HFFc6 (cell line): ENCODE results near the gene ADGRF1. TPM values are rescaled to one million over a fixed set of nuclear protein-coding genes. Genes with fewer than 3 reads are reported as not detected.

Experiments used
- DNase-seq: peaks from one replicate; pipeline ENCODE4 v3.0.0-alpha.2; 2018
- H3K27ac Mint-ChIP-seq: 2 replicates; pipeline ENCODE4 v1.8.0; 2020; ENCODE audit warnings: mild to moderate bottlenecking, mixed read lengths
- H3K27me3 Mint-ChIP-seq: 2 replicates; pipeline ENCODE4 v1.8.0; 2021; ENCODE audit warnings: mild to moderate bottlenecking, moderate library complexity, mixed read lengths; ENCODE audit not compliant: insufficient read depth
- H3K36me3 Mint-ChIP-seq: 2 replicates; pipeline ENCODE4 v1.8.0; 2021; ENCODE audit warnings: low read depth, mixed read lengths
- H3K4me1 Mint-ChIP-seq: 2 replicates; pipeline ENCODE4 v1.8.0; 2020; ENCODE audit warnings: low read depth, mixed read lengths
- H3K4me3 Mint-ChIP-seq: 2 replicates; pipeline ENCODE4 v1.8.0; 2020; ENCODE audit warnings: mild to moderate bottlenecking, moderate library complexity, mixed read lengths
- H3K9me3 Mint-ChIP-seq: 2 replicates; pipeline ENCODE4 v1.8.0; 2020; ENCODE audit warnings: mild to moderate bottlenecking, mixed read lengths
- total RNA-seq, 6 experiments: library from RNA; stranded (reverse); fragmentation: NEBNext Ultra II Directional; extraction: Animal tissue kit (Norgen Biotek cat#: 25700); gene quantifications; 2 replicates in 1 of 6; 3 replicates in 5 of 6; pipeline ENCODE4 v1.2.3, GENCODE V29; 2021
- TF ChIP-seq, protein P1 (sequence below): fragments of 200-600 bp; sonication (generic); IDR thresholded peaks from 2 replicates; pipeline ENCODE4 v1.5.0; 2021; ENCODE audit warnings: antibody characterized with exemption, mild to moderate bottlenecking

Gene ADGRF1
- total RNA-seq, 6 experiments from 2014 or later: not detected

GRCh38 chr6:46948699-46949098 is 93.4 kb downstream of the ADGRF1 start:
- H3K4me3 Mint-ChIP-seq: no peak overlapping the region
- TF ChIP-seq, protein P1, sequence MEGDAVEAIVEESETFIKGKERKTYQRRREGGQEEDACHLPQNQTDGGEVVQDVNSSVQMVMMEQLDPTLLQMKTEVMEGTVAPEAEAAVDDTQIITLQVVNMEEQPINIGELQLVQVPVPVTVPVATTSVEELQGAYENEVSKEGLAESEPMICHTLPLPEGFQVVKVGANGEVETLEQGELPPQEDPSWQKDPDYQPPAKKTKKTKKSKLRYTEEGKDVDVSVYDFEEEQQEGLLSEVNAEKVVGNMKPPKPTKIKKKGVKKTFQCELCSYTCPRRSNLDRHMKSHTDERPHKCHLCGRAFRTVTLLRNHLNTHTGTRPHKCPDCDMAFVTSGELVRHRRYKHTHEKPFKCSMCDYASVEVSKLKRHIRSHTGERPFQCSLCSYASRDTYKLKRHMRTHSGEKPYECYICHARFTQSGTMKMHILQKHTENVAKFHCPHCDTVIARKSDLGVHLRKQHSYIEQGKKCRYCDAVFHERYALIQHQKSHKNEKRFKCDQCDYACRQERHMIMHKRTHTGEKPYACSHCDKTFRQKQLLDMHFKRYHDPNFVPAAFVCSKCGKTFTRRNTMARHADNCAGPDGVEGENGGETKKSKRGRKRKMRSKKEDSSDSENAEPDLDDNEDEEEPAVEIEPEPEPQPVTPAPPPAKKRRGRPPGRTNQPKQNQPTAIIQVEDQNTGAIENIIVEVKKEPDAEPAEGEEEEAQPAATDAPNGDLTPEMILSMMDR: no peak
- H3K27me3 Mint-ChIP-seq: peaks cover 17% of the 10 kb centered on the region
- H3K36me3 Mint-ChIP-seq: no peaks in the 10 kb centered on the region; the same call in 1 of the 2 replicates
- peaks cover 15% of the 10 kb centered on the region; the same call in 1 of the 2 replicates for H3K9me3 Mint-ChIP-seq
- DNase-seq: no peak
- H3K27ac Mint-ChIP-seq: no peak overlapping the region
- H3K4me1 Mint-ChIP-seq: no peaks in the 10 kb centered on the region

Other genes with a start within 250 kb of the ADGRF1 start
- not detected for gene MEP1A, start 248.9 kb downstream of the ADGRF1 start, total RNA-seq
- gene ADGRF5, start 120.4 kb downstream of the ADGRF1 start, total RNA-seq: under 1 TPM in 4 of 6 experiments, not detected in 2; 0.06 to 0.26 (median 0.20) TPM